PC-9 (cell line): Measurements from ENCODE around the gene KRTAP10-11. TPM values are rescaled to one million over a fixed set of nuclear protein-coding genes. Genes with fewer than 3 reads are reported as not detected.
"Not testable (repeated sequence)": the region's sequence is repeated elsewhere in the genome, so short reads cannot be mapped to it uniquely, and the experiment has no call there.

ENCODE experiments used
- Bru-seq: library from RNA; stranded (reverse); fragments of 400-500 nt; gene quantifications from one replicate; lab custom pipeline; 2021; lab: Mats Ljungman, UMichigan
- BruChase-seq, 2 experiments: library from RNA; stranded (reverse); fragments of 400-500 nt; gene quantifications; one replicate each; lab custom pipeline; 2021; lab: Mats Ljungman, UMichigan
- BruUV-seq: library from RNA; stranded (reverse); fragments of 400-500 nt; replicated peaks from 2 replicates; lab custom pipeline; 2021; lab: Mats Ljungman, UMichigan
- CTCF ChIA-PET: fragments of 300-600 bp; sonication (Branson Sonifier 250); formaldehyde crosslinking; loops from one replicate; lab custom pipeline; 2022; ENCODE audit warnings: antibody characterized with exemption; lab: Charles Lee
- POLR2A ChIA-PET: fragments of 300-600 bp; sonication (Branson Sonifier 250); formaldehyde crosslinking; loops from one replicate; lab custom pipeline; 2022; ENCODE audit warnings: antibody characterized with exemption; ENCODE audit not compliant: unreplicated experiment; lab: Charles Lee
- DNase-seq, 2 experiments: peaks; one replicate each; pipeline versions ENCODE4 v3.0.0 to v3.0.0-alpha.2; 2015 to 2022; ENCODE audit warnings: mixed read lengths in 1 of 2
- H2AFZ ChIP-seq: fragments of 200-600 bp; sonication (generic); 2 replicates; pipeline ENCODE4 v1.8.1; 2017; ENCODE audit warnings: antibody characterized with exemption
- H3F3A ChIP-seq: fragments of 200-600 bp; sonication (generic); 2 replicates; pipeline ENCODE4 v1.8.1; 2017; ENCODE audit warnings: antibody characterized with exemption, mild to moderate bottlenecking, low read depth; ENCODE audit not compliant: insufficient read depth
- H3K27ac ChIP-seq: fragments of 200-600 bp; sonication (generic); 2 replicates; pipeline ENCODE4 v1.6.1; 2016; ENCODE audit warnings: mixed run types
- H3K27me3 ChIP-seq: fragments of 200-600 bp; sonication (generic); 2 replicates; pipeline ENCODE4 v1.6.1; 2016; ENCODE audit warnings: low read depth, mixed run types; ENCODE audit not compliant: insufficient read depth
- H3K36me3 ChIP-seq: fragments of 200-600 bp; sonication (generic); 2 replicates; pipeline ENCODE4 v1.6.1; 2016; ENCODE audit warnings: low read depth, mixed run types
- H3K4me1 ChIP-seq: fragments of 200-600 bp; sonication (generic); replicated peaks from 2 replicates; pipeline ENCODE4 v1.6.1; 2016; ENCODE audit warnings: mixed run types; ENCODE audit not compliant: insufficient read depth
- H3K4me2 ChIP-seq: fragments of 200-600 bp; sonication (generic); 2 replicates; pipeline ENCODE4 v1.6.1; 2017; ENCODE audit warnings: mixed run types
- H3K4me3 ChIP-seq: fragments of 200-600 bp; sonication (generic); 2 replicates; pipeline ENCODE4 v1.6.1; 2016; ENCODE audit warnings: mixed run types
- H3K79me2 ChIP-seq: fragments of 200-600 bp; sonication (generic); 2 replicates; pipeline ENCODE4 v1.6.1; 2017; ENCODE audit warnings: low read depth, mixed run types
- H3K9me2 ChIP-seq: fragments of 200-600 bp; sonication (generic); 2 replicates; pipeline ENCODE4 v1.8.1; 2017; ENCODE audit warnings: mild to moderate bottlenecking; ENCODE audit not compliant: insufficient read depth
- H3K9me3 ChIP-seq: fragments of 200-600 bp; sonication (generic); 2 replicates; pipeline ENCODE4 v1.8.1; 2016; ENCODE audit warnings: low read depth; ENCODE audit not compliant: insufficient read depth
- H4K20me1 ChIP-seq: fragments of 200-600 bp; sonication (generic); 2 replicates; pipeline ENCODE4 v1.8.1; 2017; ENCODE audit not compliant: insufficient read depth
- EZH2 ChIP-seq: fragments of 200-600 bp; sonication (generic); IDR thresholded peaks from 2 replicates; pipeline ENCODE4 v1.8.0; 2017; ENCODE audit warnings: antibody characterized with exemption, low read depth
- intact Hi-C: fragments of 100-400 bp; cut with micrococcal nuclease; formaldehyde crosslinking; loops from one replicate; pipeline ENCODE4 v1.10.0; 2022; ENCODE audit not compliant: unreplicated experiment
- long read RNA-seq: library from polyadenylated mRNA; stranded (forward); transcript quantifications from one replicate; pipeline ENCODE4 v2.0.0, GENCODE V29; 2022
- total RNA-seq: library from RNA; stranded (reverse); gene quantifications from 2 replicates; pipeline ENCODE4 v1.2.3, GENCODE V29; 2021
- TF ChIP-seq, protein P1 (sequence below): fragments of 200-600 bp; sonication (generic); conservative IDR thresholded peaks from 2 replicates; pipeline ENCODE4 v1.6.1; 2017; ENCODE audit warnings: mixed run types, antibody characterized with exemption, mild to moderate bottlenecking, moderate library complexity

The KRTAP10-11 gene, protein sequence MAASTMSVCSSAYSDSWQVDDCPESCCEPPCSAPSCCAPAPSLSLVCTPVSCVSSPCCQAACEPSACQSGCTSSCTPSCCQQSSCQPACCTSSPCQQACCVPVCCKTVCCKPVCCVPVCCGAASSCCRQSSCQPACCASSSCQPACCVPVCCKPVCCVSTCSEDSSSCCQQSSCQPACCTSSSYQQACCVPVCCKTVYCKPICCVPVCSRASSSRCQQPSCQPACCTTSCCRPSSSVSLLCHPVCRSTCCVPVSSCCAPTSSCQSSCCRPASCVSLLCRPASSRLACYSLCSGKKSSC
- total RNA-seq, result not detected in 2 replicates
- not detected for Bru-seq, nascent RNA
- not detected for BruChase-seq, experiment 1, labeled RNA remaining after a 2-hour chase
- BruChase-seq, experiment 2, labeled RNA remaining after a 6-hour chase, result not detected
- long read RNA-seq, result 0 reads

DNA sequence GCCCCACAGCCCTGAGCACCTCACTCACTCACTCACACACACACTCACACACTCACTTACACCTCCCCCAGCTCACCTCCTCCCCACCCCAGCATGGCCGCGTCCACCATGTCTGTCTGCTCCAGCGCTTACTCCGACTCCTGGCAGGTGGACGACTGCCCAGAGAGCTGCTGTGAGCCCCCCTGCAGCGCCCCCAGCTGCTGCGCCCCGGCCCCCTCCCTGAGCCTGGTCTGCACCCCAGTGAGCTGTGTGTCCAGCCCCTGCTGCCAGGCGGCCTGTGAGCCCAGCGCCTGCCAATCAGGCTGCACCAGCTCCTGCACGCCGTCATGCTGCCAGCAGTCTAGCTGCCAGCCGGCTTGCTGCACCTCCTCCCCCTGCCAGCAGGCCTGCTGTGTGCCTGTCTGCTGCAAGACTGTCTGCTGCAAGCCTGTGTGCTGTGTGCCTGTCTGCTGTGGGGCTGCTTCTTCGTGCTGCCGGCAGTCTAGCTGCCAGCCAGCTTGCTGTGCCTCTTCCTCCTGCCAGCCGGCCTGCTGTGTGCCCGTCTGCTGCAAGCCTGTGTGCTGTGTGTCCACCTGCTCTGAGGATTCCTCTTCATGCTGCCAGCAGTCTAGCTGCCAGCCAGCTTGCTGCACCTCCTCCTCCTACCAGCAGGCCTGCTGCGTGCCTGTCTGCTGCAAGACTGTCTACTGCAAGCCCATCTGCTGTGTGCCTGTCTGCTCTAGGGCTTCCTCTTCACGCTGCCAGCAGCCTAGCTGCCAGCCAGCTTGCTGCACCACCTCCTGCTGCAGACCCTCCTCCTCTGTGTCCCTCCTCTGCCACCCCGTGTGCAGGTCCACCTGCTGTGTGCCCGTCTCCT, at the start of gene KRTAP10-11:
KRTAP10-11 (plus strand) TSS at position 49 of the 856 bp plus-strand sequence; CDS start at position 94, 45 bp downstream.
- intact Hi-C loops, POLR2A ChIA-PET, H3K9me3 ChIP-seq, H3K4me3 ChIP-seq, H3K9me2 ChIP-seq, H3F3A ChIP-seq, DNase-seq, BruUV-seq, CTCF ChIA-PET, H3K4me1 ChIP-seq, H4K20me1 ChIP-seq, H2AFZ ChIP-seq, H3K36me3 ChIP-seq, H3K4me2 ChIP-seq, H3K79me2 ChIP-seq, H3K27ac ChIP-seq: not testable (repeated sequence)
- H3K27me3 ChIP-seq, result peaks cover 54% of the 10 kb centered on the region

DNA sequence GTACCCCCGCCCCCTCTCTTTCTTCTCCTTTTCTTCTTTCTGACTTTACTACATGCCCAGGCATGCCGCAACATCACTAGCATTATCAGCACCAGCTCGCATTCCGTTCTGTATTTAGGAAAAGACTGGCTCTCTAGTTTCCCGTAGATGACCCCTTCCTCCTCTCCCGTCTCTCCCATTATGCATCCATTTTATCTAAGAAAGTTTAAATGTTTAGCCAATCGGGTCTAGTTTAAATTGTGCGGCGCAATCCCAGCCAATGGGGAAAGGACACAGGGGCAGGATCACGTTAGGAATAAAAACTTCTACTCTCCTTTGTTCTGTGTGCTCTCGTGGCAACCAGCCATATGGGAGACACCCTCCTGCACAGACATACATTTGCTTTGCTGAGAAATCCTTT, 48.2 kb upstream of the KRTAP10-11 start:
- TF ChIP-seq, protein P1, sequence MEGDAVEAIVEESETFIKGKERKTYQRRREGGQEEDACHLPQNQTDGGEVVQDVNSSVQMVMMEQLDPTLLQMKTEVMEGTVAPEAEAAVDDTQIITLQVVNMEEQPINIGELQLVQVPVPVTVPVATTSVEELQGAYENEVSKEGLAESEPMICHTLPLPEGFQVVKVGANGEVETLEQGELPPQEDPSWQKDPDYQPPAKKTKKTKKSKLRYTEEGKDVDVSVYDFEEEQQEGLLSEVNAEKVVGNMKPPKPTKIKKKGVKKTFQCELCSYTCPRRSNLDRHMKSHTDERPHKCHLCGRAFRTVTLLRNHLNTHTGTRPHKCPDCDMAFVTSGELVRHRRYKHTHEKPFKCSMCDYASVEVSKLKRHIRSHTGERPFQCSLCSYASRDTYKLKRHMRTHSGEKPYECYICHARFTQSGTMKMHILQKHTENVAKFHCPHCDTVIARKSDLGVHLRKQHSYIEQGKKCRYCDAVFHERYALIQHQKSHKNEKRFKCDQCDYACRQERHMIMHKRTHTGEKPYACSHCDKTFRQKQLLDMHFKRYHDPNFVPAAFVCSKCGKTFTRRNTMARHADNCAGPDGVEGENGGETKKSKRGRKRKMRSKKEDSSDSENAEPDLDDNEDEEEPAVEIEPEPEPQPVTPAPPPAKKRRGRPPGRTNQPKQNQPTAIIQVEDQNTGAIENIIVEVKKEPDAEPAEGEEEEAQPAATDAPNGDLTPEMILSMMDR, result no peak
- intact Hi-C loops, result no loop called here
- no peak overlapping the region for H2AFZ ChIP-seq
- no peaks in the 10 kb centered on the region for H3K9me3 ChIP-seq
- H3K9me2 ChIP-seq, result no peaks in the 10 kb centered on the region
- no peaks in the 10 kb centered on the region for H3K36me3 ChIP-seq
- H3F3A ChIP-seq, result no peaks in the 10 kb centered on the region
- H3K79me2 ChIP-seq, result no peaks in the 10 kb centered on the region
- BruUV-seq, result no TSS peak
- no peak overlapping the region for H3K4me3 ChIP-seq
- no peak overlapping the region for H3K27ac ChIP-seq
- peaks cover 69% of the 10 kb centered on the region for H3K27me3 ChIP-seq
- ChIA-PET CTCF (no interaction called here), POLR2A (no interaction called here)
- no peak for DNase-seq
- H3K4me1 ChIP-seq, result no peaks in the 10 kb centered on the region
- no peaks in the 10 kb centered on the region for H4K20me1 ChIP-seq
- H3K4me2 ChIP-seq, result no peak overlapping the region

DNA sequence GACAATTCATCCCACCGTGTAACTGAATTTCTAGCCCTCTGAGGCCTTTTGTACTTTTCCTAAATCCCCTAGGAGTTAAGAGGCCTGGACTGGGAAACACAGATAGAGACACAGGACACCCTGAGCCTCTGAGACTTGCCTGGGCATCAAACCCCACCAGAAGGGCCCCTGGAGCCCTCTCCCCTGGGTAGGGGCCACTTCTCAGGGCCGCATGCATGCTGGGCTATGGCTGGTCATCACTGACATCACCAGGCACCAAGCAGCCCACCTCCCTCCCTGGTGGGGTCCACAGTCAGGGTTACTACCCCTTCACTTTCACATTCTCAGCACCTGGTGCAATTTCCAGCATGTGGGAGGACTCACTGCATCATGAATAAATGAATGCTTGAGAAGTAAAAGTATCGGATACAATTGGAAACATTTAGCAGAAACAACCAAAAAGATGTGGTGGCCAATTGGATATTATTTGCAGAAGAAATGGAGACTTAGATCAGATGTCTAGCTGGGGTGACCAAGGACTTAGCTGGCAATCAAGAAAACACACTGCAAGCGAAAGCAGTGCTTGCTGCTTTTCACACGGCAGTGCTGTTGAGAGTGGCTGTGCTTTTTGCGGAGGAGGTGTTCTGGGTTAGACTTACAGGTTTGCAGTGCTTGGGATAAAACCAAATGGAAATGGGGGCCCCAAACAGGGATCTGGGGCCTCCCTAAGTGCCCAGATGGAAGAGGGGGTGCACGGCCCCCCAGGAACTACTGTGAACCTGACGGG, 46.8 kb upstream of the KRTAP10-11 start:
- Histone ChIP-seq H3K4me1 (no peaks in the 10 kb centered on the region), H4K20me1 (no peaks in the 10 kb centered on the region), H3K4me3 (no peak overlapping the region), H3F3A (no peaks in the 10 kb centered on the region), H3K9me3 (no peaks in the 10 kb centered on the region), H2AFZ (no peak overlapping the region), H3K9me2 (no peaks in the 10 kb centered on the region), H3K36me3 (no peaks in the 10 kb centered on the region), H3K27me3 (peaks cover 65% of the 10 kb centered on the region), H3K4me2 (no peak overlapping the region), H3K27ac (no peak overlapping the region), H3K79me2 (no peaks in the 10 kb centered on the region)
- no peak for DNase-seq
- BruUV-seq, result no TSS peak
- ChIA-PET POLR2A (no interaction called here), CTCF (no interaction called here)
- TF ChIP-seq, protein P1, result no peak
- TF ChIP-seq EZH2, result no peak
- intact Hi-C loops, result no loop called here

DNA sequence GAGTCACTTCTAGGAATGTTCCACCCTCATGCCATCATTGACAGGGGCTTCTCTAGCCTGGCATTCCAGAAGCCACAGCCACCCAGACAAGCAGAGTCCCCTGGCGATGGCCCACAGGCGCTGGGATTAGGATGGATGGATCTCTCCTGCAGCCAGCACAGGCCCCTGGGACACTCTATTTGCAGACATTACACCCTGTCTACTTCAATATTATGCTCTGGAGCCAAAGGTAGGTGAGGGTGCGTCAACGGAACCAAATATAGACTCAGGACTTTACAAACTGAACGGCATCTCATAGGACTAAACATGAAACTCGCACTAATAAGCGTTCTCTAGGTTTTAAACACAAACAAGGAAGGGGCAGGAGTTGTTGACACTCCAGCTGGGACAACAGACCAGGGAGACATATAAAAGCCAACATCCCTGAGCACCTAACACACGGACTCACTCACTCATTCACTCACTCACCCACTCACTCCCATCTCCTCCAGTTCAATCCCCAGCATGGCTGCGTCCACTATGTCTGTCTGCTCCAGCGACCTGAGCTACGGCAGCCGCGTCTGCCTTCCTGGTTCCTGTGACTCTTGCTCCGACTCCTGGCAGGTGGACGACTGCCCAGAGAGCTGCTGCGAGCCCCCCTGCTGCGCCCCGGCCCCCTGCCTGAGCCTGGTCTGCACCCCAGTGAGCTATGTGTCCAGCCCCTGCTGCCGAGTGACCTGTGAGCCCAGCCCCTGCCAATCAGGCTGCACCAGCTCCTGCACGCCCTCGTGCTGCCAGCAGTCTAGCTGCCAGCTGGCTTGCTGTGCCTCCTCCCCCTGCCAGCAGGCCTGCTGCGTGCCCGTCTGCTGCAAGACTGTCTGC, 45.9 kb upstream of the KRTAP10-11 start, which contains the start of gene KRTAP10-7:
KRTAP10-7 (plus strand) TSS at position 480 of the 861 bp plus-strand sequence; CDS start at position 505, 25 bp downstream.
- H3K27ac ChIP-seq, intact Hi-C loops, H3K4me1 ChIP-seq, H3K36me3 ChIP-seq, H3K4me3 ChIP-seq, H3K9me3 ChIP-seq, H4K20me1 ChIP-seq, H2AFZ ChIP-seq, H3K4me2 ChIP-seq, H3K79me2 ChIP-seq, POLR2A ChIA-PET, H3F3A ChIP-seq, DNase-seq, BruUV-seq, H3K9me2 ChIP-seq, CTCF ChIA-PET: not testable (repeated sequence)
- H3K27me3 ChIP-seq, result peaks cover 64% of the 10 kb centered on the region
